HG03045 (cell line): ENCODE results near the gene RAPGEF2.

Source experiments
- ATAC-seq: cut with Tn5 transposase; IDR thresholded peaks from one replicate; pipeline ENCODE4 v1.9.1; 2021; ENCODE audit warnings: mild to moderate bottlenecking, moderate library complexity; ENCODE audit not compliant: unreplicated experiment

Gene RAPGEF2

GRCh38 chr4:159193046-159193620, 90.3 kb downstream of the RAPGEF2 start:
- ATAC-seq, result no peak

- ATAC-seq, result no peak
Observed at GRCh38 chr4:159195361-159195769, 92.5 kb downstream of the RAPGEF2 start.

DNA sequence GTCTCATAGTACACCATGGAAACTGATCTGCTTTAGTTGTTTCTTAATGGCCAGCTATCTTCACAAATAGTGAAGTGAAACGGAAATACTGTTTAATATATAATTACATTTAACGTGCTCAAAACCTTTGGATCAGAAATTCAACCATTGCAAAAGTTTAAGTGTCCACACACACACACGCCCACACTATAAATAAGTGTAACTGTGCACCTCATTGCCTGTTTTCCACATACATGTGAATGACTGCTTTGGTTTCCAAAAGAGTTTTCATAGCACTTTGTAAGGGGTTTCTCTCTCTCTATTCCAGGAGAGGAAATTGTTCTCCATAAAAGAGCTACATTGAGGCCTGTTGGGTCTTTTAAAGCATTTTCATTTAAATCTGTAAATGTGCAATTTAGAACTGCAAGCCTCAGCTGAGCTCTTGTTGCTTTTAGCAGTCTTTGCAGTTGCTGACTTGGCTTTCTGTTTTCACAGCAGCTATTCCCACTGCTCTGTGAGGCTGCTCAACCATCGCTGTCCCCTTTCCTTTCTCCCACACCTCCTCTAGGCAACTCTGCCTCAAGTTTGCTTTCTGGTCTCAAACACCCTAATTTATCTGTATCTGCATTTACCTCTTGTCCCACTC, 94.5 kb downstream of the RAPGEF2 start:
- ATAC-seq, result no peak

- ATAC-seq, result no peak
Observed at GRCh38 chr4:159197885-159198269, 95.0 kb downstream of the RAPGEF2 start.

GRCh38 chr4:159199826-159200225, 96.9 kb downstream of the RAPGEF2 start:
- no peak for ATAC-seq

- ATAC-seq, result no peak
Observed at GRCh38 chr4:159201168-159201567, 98.3 kb downstream of the RAPGEF2 start.

GRCh38 chr4:159204566-159204965, 101.7 kb downstream of the RAPGEF2 start:
- no peak for ATAC-seq

DNA sequence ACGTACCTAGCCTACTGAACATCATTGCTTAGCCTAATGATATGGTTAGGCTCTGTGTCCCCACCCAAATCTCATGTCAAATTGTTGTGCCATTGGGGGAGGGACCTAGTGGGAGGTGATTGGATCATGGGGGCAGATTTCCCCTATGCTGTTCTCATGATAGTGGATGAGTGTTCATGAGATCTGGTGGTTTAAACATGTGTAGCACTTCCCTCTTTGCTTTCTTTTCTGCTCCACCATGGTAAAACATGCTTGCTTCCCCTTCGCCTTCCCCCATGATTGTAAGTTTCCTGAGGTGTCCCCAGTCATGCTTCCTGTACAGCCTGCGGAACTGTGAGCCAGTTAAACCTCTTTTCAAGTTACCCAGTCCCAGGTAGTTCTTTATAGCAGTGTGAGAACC, 102.6 kb downstream of the RAPGEF2 start:
- no peak for ATAC-seq

DNA sequence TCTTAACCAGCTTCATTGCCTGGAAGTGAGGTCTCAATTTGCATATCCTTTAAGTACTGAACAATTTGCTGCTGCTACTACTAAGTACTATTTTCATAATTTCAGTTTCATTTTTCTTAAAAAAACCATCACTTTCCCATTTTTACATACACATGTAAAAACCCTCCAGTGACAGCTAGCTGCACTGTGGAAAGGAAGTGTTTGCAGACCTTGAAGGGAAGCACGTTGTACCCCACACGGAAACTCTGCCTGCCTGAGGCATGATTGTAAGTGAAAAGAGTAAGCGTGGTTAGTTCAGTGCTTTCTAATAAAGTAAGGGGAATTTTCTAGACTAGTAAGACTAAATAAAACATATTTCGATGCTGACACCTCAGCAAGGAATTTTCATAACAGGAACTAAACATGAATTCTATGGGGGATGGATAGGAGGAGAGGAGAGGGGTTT, 103.6 kb downstream of the RAPGEF2 start:
- ATAC-seq, result peak; percentile 90

DNA sequence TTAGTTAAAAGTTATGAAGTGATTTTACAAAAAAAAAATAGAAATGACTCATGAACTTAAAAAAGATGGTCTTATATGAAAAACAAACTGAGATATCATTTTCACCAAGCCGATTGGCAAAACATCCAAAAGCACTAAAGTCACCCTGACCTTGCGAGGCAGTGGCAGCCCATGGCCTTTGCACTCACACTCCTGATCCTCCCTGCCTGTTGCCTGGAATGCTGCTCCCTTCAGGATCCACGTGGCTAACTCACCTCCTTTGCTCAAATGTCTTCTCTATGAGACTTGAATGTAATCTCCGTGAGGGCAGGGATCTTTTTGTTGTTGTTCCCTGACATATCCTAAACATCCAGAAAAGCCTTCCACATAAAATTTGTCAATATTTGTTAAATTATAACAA, 106.4 kb downstream of the RAPGEF2 start:
- no peak for ATAC-seq

GRCh38 chr4:159210975-159211374, 108.1 kb downstream of the RAPGEF2 start:
- ATAC-seq, result no peak

DNA sequence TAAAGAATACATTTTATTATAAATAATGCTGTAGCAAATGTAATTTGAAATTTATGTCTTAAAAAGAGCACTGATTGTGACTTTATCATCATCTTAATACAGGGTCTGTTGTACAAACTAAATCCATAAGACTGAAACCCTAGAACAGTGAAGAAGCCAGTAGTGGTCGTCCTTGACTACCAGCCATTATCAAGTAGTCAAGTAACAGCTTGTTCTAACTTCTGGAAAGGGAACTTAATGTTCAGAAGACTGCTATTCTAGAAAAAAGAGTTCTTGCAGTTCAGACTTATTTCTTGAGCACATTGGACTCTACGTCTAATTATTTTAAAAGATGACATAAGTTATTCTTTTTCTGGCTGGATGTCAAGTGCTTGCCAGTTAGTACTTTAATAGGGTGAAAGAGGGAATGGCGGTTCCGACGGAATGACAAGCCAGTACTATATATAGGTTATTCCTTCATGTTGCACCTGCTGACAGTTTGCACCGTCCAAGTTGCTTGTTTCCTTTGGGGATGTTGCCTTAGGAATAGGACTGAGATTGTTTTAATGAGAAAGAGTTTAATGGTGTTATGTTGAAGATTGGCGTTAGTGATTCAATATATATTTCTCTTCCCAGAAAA, 109.9 kb downstream of the RAPGEF2 start:
- no peak for ATAC-seq

GRCh38 chr4:159216834-159217233, 114.0 kb downstream of the RAPGEF2 start:
- no peak for ATAC-seq

DNA sequence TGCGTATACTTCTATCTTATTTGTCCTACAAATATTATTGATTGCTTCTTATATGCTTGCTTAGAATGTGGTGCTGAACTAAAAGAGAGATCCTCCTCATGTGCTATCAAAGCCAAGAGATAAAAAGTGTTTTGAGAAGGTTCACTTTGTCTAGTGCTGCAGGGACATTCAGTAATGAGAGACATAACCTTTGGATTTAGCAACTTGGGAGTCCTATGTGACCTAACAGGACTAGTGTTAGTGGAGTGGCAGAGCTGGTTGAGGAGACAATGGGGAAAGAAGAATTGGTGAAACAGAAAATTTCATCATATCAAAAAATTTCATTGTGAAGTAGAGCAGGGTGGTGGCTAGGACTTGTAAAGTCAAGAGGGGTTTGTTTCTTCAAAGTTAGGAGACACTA, 117.0 kb downstream of the RAPGEF2 start:
- ATAC-seq, result no peak

DNA sequence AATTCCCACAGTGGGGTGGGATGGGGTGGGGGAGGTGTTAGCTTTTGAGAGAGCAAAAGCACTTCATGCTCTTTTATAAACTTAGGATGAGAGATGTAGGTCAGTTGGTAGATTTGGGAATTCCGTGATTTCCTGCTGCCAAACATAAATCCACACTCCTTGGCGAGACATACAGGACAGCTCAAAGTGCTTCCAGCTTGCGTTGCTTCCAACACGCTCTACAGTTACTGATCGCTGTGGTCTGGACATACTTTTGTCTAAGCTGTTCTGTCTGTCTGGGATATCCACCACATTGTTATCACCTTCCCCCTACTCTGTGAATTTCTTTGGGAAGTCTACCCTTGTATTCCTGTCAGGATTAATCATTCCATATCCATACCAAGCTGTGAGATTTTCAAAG, 117.5 kb downstream of the RAPGEF2 start:
- ATAC-seq, result no peak

DNA sequence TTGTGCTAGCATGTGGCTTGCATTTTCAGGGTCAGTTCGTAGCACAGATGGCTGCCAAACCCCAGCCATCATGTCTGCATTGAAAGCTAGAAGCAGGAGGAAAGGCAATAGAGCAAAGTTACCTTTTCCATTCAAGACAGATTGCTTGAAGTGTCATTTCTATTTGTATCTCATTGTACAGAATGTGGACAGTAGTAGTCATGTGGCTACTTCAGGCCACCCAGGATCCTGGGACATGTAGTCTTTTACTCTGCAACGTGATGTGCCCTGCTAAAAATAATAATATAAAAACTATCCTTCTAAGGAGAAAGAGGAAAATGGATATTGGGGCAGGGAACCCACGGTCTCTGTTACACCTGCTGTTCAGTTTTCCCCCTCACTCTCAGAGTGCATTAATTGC, 118.4 kb downstream of the RAPGEF2 start:
- no peak for ATAC-seq

DNA sequence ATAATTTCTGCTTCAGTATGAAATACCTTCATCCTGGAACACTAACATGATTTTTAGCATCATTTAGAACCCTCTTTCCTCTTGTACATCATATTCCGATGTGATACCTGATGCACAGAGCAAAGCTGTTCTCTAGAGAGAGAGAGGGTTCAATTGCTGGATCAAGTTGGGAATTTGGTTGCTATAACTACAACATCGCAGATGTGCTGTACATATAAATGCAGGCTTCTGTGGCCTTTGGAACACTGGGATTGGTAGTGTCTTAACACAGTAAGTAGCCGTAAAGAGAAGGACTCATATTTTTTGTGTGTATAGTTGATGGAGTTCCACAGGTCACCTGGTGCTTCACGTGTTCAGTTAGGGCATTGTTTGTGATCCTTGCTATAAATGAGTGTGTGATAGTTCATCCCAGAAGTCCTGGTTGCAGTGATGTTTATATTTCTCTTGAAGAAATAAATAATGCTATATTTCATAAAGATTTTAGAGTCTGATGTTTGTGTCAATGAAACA, 119.2 kb downstream of the RAPGEF2 start:
- ATAC-seq, result no peak

- ATAC-seq, result no peak
Observed at GRCh38 chr4:159224408-159224807, 121.5 kb downstream of the RAPGEF2 start.

- no peak for ATAC-seq
Observed at GRCh38 chr4:159227378-159227777, 124.5 kb downstream of the RAPGEF2 start.

GRCh38 chr4:159227984-159228383, 125.1 kb downstream of the RAPGEF2 start:
- ATAC-seq, result no peak

DNA sequence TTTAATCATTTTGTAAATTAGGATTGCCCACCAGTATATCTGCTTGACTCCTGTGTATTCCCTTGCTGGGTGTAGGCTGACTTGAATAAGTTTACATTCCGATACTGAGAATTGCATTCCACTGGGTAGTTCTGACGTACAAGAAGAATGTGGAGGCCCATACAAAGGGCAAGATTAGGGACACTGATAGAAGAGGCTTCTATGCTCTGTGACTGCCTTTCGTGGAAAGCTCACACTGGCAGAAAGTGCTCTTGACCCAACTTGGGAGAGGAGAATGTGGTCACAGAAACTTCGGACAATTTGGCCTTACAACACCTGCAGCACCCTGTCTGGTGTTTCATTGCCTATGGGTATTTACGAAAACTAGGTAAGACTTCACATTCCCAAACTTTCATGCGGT, 126.3 kb downstream of the RAPGEF2 start:
- no peak for ATAC-seq

DNA sequence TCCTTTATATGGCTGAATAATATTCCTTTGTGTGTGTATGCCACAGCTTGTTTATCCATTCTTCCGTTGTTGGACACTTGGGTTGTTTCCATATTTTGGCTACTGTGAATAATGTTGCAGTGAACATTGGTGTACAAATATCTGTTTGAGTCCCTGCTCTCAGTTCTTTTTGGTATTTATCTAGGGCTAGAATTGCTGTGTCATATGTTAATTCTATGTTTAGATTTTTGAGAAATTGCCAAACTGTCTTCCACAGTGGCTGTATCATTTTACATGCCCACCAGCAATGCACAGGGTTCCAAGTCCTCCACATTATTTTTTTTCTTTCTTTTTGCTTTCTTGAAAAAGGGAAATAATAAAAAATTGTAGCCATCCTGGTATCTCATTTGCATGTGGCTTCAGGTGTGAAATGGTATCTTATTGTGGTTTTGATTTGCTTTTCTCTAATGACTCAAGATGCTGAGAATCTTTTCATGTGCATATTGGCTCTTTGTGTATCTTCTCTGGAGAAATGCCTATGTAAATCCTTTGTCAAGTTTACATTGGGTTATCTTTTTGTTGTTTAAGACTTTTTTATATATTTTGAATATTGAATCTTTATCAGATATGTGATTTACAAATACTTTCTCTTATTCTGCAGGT, 129.7 kb downstream of the RAPGEF2 start:
- no peak for ATAC-seq
